Activated naive CD4-positive, alpha-beta T cell treated with anti-CD3 and anti-CD28 coated beads, Interleukin-2, amount 10 ng/mL, durations not matched to agents 7 days and 5 days (primary cell): Measurements from ENCODE around the gene CDKAL1.
"Not testable (repeated sequence)": the region's sequence is repeated elsewhere in the genome, so short reads cannot be mapped to it uniquely, and the experiment has no call there.

Experiments
- CTCF ChIA-PET: fragments of 350-600 bp; sonication (Branson Sonifier 250); formaldehyde crosslinking; loops from one replicate; lab custom pipeline; 2021; ENCODE audit warnings: antibody characterized with exemption; lab: Charles Lee
- DNase-seq: peaks from one replicate; pipeline ENCODE4 v3.0.0-alpha.2; 2020
- H3K27ac Mint-ChIP-seq: one replicate; pipeline ENCODE4 v1.8.0; 2021; ENCODE audit warnings: mild to moderate bottlenecking, moderate library complexity, mixed read lengths
- H3K27me3 Mint-ChIP-seq: one replicate; pipeline ENCODE4 v1.8.0; 2021; ENCODE audit warnings: mild to moderate bottlenecking, mixed read lengths
- H3K36me3 Mint-ChIP-seq: one replicate; pipeline ENCODE4 v1.8.0; 2021; ENCODE audit warnings: mixed read lengths
- H3K4me1 Mint-ChIP-seq: one replicate; pipeline ENCODE4 v1.8.0; 2021; ENCODE audit warnings: mixed read lengths
- H3K4me3 Mint-ChIP-seq: one replicate; pipeline ENCODE4 v1.8.0; 2021; ENCODE audit warnings: mild to moderate bottlenecking, moderate library complexity, mixed read lengths
- H3K9me3 Mint-ChIP-seq: one replicate; pipeline ENCODE4 v1.8.0; 2021; ENCODE audit warnings: mixed read lengths

The CDKAL1 gene

GRCh38 chr6:20534295-20535262, at the start of gene CDKAL1:
Gene CDKAL1, plus strand, starts transcription at chr6:20534457. Its CDS starts 11,894 bp downstream, at chr6:20546351.
- peaks cover 45% of the 10 kb centered on the region for H3K4me1 Mint-ChIP-seq

DNA sequence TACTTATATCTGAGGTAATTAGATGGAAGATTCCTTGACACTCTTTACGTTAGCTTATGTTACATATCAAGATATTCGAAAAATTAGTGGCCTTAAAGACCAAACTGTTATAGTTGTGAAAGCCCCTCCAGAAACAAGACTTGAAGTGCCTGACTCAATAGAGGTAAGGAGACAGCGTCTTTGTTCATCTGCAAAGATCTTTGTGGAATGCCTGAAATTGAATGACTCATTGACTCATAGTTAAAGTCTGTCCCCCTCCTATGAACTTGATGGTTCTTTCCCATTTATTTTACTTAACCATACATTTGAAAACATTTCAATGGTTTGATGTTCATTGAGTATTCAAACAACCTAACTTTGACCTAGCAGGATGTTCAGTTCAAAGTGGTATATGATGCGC, 47.6 kb upstream of the CDKAL1 start:
- Mint-ChIP-seq H3K27ac (no peak overlapping the region), H3K4me1 (no peaks in the 10 kb centered on the region), H3K36me3 (peaks cover 77% of the 10 kb centered on the region), H3K9me3 (no peaks in the 10 kb centered on the region), H3K27me3 (no peaks in the 10 kb centered on the region), H3K4me3 (no peak overlapping the region)
- DNase-seq = no peak
- CTCF ChIA-PET = no interaction called here

More at GRCh38 chr6:20534295-20535262, at the start of gene CDKAL1:
- Mint-ChIP-seq H3K4me3 (peak within 1 kb of the TSS; percentile 97), H3K9me3 (no peaks in the 10 kb centered on the region), H3K27me3 (no peaks in the 10 kb centered on the region), H3K27ac (peak within 1 kb of the TSS; percentile 97), H3K36me3 (peaks cover 13% of the 10 kb centered on the region)
- peak; percentile 94 for DNase-seq
- CTCF ChIA-PET = interaction anchor here (1.0 to 3.8 kb wide), 3 partner anchors 9 to 244 kb away, joined by 3 to 12 read pairs (median 3); no protein-coding TSS in a partner anchor

DNA sequence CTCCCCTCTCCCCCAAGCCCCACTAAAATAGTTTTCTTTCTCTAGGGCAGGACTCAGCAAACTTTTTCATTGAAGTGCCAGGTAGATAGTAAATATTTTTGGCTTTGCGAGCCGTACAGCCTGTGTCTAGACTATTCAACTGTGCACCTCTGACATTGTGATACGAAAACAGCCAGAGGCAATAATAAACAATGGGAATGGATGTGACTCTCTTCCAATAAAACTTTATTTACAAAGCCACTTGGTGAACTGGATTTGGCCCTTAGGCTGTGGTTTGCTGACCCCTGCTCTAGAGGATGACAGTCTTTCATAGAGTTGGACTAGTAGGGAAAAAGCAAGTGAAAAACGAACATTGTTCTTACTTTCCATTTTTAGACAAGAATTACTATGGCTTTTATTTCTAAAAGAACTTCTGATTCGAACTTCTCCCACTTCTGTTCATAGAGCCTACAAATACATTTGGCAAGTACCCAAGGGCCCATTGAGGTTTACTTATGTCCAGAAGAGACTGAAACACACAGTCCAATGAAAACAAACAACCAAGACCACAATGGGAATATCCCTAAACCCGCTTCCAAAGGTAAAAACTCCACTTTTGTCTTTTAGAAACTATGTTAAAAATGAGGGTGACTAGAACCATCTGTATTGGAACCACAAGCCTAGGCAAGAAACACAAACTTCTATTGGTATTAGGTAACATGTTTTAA, 46.4 kb upstream of the CDKAL1 start:
- Mint-ChIP-seq H3K4me3 (no peak overlapping the region), H3K27me3 (no peaks in the 10 kb centered on the region), H3K4me1 (no peaks in the 10 kb centered on the region), H3K36me3 (peaks cover 74% of the 10 kb centered on the region), H3K27ac (no peak overlapping the region), H3K9me3 (no peaks in the 10 kb centered on the region)
- no peak for DNase-seq
- CTCF ChIA-PET = no interaction called here

DNA sequence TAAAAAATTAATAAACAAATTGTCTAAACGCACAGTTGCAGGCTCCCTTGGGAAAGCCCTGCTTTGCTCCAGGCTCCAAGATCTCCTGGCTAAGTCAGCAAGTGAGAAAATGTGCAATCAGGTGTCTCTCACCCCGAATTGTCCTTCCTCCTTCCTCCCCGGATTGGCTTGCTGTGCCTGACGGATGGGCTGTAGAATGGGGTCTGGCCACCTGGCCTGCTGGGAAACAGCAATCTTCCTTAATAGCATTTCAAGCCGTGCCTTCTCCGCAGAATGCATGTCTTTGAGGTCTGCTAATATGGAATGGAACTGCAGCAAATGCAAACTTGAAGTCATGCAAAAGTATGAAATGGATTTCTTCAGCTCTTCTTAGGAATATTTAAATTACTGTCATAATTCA, 43.7 kb upstream of the CDKAL1 start:
- DNase-seq = no peak
- Mint-ChIP-seq H3K27ac (no peak overlapping the region), H3K4me1 (no peaks in the 10 kb centered on the region), H3K27me3 (no peaks in the 10 kb centered on the region), H3K4me3 (no peak overlapping the region), H3K36me3 (peaks cover 56% of the 10 kb centered on the region), H3K9me3 (no peaks in the 10 kb centered on the region)
- CTCF ChIA-PET = no interaction called here

GRCh38 chr6:20492099-20492498, 42.2 kb upstream of the CDKAL1 start:
- Mint-ChIP-seq H3K27ac (no peak overlapping the region), H3K9me3 (no peaks in the 10 kb centered on the region), H3K4me1 (no peaks in the 10 kb centered on the region), H3K27me3 (no peaks in the 10 kb centered on the region), H3K4me3 (no peak overlapping the region), H3K36me3 (peaks cover 47% of the 10 kb centered on the region)
- no peak for DNase-seq
- CTCF ChIA-PET = no interaction called here

GRCh38 chr6:20497216-20498040, 36.8 kb upstream of the CDKAL1 start:
- CTCF ChIA-PET = no interaction called here
- H3K36me3 Mint-ChIP-seq = peaks cover 6% of the 10 kb centered on the region
- H3K4me1 Mint-ChIP-seq = no peaks in the 10 kb centered on the region
- no peaks in the 10 kb centered on the region for H3K9me3 Mint-ChIP-seq
- H3K27ac Mint-ChIP-seq = no peak overlapping the region
- no peak for DNase-seq
- H3K4me3 Mint-ChIP-seq = no peak overlapping the region
- no peaks in the 10 kb centered on the region for H3K27me3 Mint-ChIP-seq

- Mint-ChIP-seq H3K27ac (no peak overlapping the region), H3K4me3 (no peak overlapping the region), H3K4me1 (no peaks in the 10 kb centered on the region), H3K27me3 (no peaks in the 10 kb centered on the region), H3K36me3 (peaks cover 5% of the 10 kb centered on the region), H3K9me3 (no peaks in the 10 kb centered on the region)
- DNase-seq = no peak
- CTCF ChIA-PET = no interaction called here
Observed at GRCh38 chr6:20498041-20498385, 36.2 kb upstream of the CDKAL1 start.

- H3K27ac Mint-ChIP-seq = no peak overlapping the region
- CTCF ChIA-PET = no interaction called here
- no peaks in the 10 kb centered on the region for H3K9me3 Mint-ChIP-seq
- H3K4me3 Mint-ChIP-seq = no peak overlapping the region
- no peak for DNase-seq
- H3K27me3 Mint-ChIP-seq = peaks cover 32% of the 10 kb centered on the region
- H3K36me3 Mint-ChIP-seq = no peaks in the 10 kb centered on the region
- no peaks in the 10 kb centered on the region for H3K4me1 Mint-ChIP-seq
Observed at GRCh38 chr6:20509212-20509611, 25.0 kb upstream of the CDKAL1 start.

- CTCF ChIA-PET = no interaction called here
- Mint-ChIP-seq H3K4me3 (no peak overlapping the region), H3K9me3 (no peaks in the 10 kb centered on the region), H3K4me1 (no peaks in the 10 kb centered on the region), H3K27me3 (peaks cover 24% of the 10 kb centered on the region), H3K27ac (no peak overlapping the region), H3K36me3 (no peaks in the 10 kb centered on the region)
- no peak for DNase-seq
Observed at GRCh38 chr6:20511852-20512251, 22.4 kb upstream of the CDKAL1 start.

- H3K27ac Mint-ChIP-seq, H3K36me3 Mint-ChIP-seq, CTCF ChIA-PET, DNase-seq, H3K27me3 Mint-ChIP-seq, H3K9me3 Mint-ChIP-seq, H3K4me3 Mint-ChIP-seq: not testable (repeated sequence)
- H3K4me1 Mint-ChIP-seq = peaks cover 19% of the 10 kb centered on the region
Observed at GRCh38 chr6:20525208-20525607, 9.0 kb upstream of the CDKAL1 start.

- Mint-ChIP-seq H3K4me1 (peaks cover 30% of the 10 kb centered on the region), H3K27ac (peak overlapping the region; percentile 75)
- not testable (repeated sequence) for H3K4me3 Mint-ChIP-seq, H3K36me3 Mint-ChIP-seq, H3K9me3 Mint-ChIP-seq, H3K27me3 Mint-ChIP-seq, DNase-seq
- CTCF ChIA-PET = interaction anchor here (0.6 to 3.5 kb wide), 11 partner anchors 22 to 436 kb away, joined by 3 to 32 read pairs (median 7); no protein-coding TSS in a partner anchor
Observed at GRCh38 chr6:20529086-20529448, 5.2 kb upstream of the CDKAL1 start.

DNA sequence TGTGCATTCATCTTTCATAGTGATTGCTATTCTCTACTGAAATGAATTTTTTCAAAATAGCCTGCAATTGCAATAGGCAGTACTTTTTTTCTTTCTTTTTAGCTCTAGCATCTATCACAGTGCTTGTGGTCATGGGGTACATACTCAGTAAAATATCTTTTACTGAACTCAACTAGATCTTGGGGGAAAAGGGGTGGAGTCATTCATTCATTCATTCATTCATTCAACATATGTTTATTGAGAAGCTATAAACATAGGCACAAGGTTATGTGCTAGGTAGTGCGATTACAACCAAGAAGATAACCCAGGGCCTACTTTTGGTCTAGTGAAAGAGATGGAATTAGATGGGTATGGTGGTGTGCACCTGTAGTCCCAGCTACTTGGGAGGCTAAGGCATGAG, 1.4 kb upstream of the CDKAL1 start:
- DNase-seq = no peak
- H3K27ac Mint-ChIP-seq = no peak overlapping the region

DNA sequence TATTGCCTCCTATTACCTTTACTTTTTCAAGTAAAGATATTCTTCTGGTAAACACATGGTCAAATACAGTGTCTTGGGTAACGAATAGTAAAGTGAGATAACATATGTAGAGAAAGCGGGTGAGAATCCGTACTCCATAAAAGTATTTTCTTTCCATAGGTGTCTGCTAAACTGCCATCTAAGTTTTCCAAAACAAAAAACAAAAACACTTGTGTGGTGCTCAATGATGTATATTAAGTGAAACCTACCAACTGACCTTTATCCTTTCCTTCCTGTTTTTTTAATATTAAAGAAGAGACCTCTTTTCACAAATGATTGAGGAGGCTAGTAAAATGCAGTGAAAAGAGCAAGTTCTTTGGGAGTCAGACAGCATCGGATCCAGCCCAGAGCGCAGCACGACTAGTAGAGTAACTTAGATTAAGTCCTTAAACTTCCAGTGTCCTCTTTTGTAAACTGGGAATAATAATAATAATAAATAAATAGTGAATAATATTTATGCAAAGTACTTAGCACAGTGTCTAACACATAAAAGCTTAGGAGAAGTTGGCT, 437 bp upstream of the CDKAL1 start:
- peaks cover 48% of the 10 kb centered on the region for H3K4me1 Mint-ChIP-seq
- peak overlapping the region; percentile 75 for H3K27ac Mint-ChIP-seq
- H3K27me3 Mint-ChIP-seq = no peaks in the 10 kb centered on the region
- H3K9me3 Mint-ChIP-seq = no peaks in the 10 kb centered on the region
- H3K36me3 Mint-ChIP-seq = peaks cover 11% of the 10 kb centered on the region
- CTCF ChIA-PET = interaction anchor here (1.0 to 3.8 kb wide), 3 partner anchors 10 to 243 kb away, joined by 3 to 12 read pairs (median 3); no protein-coding TSS in a partner anchor
- DNase-seq = no peak
- peak overlapping the region; percentile 97 for H3K4me3 Mint-ChIP-seq

More for the DNA sequence above, 1.4 kb upstream of the CDKAL1 start:
- CTCF ChIA-PET = interaction anchor here (0.6 to 3.8 kb wide), 2 partner anchors 242 to 262 kb away, joined by 4 to 12 read pairs; no protein-coding TSS in a partner anchor
- no peaks in the 10 kb centered on the region for H3K27me3 Mint-ChIP-seq
- H3K36me3 Mint-ChIP-seq = peaks cover 11% of the 10 kb centered on the region
- H3K4me1 Mint-ChIP-seq = peaks cover 49% of the 10 kb centered on the region
- no peak overlapping the region for H3K4me3 Mint-ChIP-seq
- no peaks in the 10 kb centered on the region for H3K9me3 Mint-ChIP-seq
